NCI-H2107 (cell line): ENCODE measurements around the gene RHEX.
A peak's percentile ranks its signal among the peaks of the same experiment; 100 is the strongest.
"Not testable (repeated sequence)": the region's sequence is repeated elsewhere in the genome, so short reads cannot be mapped to it uniquely, and the experiment has no call there.

Experiments used
- DNase-seq: peaks from one replicate; lab custom pipeline; 2025; lab: John Stamatoyannopoulos, UW

Gene RHEX, protein sequence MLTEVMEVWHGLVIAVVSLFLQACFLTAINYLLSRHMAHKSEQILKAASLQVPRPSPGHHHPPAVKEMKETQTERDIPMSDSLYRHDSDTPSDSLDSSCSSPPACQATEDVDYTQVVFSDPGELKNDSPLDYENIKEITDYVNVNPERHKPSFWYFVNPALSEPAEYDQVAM

DNA sequence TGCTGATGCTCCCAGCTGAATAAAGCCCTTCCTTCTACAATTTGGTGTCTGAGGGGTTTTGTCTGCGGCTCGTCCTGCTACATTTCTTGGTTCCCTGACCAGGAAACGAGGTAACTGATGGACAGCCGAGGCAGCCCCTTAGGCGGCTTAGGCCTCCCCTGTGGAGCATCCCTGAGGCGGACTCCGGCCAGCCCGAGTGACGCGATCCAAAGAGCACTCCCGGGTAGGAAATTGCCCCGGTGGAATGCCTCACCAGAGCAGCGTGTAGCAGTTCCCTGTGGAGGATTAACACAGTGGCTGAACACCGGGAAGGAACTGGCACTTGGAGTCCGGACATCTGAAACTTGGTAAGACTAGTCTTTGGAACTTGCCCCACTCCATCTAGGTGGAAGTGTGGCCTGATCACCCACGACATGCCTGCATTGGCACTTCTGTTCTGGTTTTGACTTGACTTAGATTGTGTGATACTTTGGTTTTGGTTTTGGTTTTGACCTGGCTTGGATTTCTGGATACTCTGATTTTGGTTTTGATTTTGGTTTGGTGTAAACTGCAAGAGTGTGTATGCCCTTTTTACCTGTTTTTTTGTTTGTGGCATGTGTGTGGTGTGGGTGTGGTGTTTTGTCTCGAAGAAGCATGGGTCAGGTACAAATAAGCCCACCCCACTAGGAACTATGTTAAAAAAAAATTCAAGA is at the start of gene RHEX:
Gene RHEX, plus strand, starts transcription at position 255 of the 692 bp plus-strand sequence. CDS start 44,656 bp downstream, outside the sequence.
- not testable (repeated sequence) for DNase-seq

DNA sequence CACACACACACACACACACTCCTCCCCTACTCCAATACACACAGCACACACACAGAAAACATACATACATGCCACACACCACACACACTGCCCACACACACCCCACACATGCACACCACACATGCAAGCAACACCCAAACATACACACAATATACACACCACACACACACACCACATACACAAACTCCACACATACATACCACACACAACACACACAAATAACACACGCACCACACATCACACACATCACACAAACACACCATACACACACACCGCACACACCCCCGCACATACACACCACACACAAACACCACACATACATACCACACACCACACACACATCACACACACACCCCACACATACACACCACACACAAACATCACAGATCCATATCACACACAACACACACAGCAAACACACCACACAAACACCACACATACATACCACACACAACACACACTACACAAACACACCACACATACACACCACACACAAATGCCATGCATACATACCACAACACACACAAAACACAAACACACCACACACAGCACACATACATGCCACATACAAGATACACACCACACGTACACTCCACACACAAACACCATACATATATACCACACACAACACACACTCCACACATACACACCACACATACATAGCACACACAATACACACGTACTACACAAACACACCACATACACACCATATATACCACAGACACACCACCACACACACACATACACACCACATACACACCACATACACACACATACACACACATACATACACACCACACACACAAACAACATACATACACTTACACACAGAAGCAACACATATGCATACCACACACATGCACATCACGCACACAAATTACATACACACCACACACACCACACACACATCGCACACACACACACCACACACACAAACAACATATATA is 48.8 kb upstream of the RHEX start:
- DNase-seq = no peak

DNA sequence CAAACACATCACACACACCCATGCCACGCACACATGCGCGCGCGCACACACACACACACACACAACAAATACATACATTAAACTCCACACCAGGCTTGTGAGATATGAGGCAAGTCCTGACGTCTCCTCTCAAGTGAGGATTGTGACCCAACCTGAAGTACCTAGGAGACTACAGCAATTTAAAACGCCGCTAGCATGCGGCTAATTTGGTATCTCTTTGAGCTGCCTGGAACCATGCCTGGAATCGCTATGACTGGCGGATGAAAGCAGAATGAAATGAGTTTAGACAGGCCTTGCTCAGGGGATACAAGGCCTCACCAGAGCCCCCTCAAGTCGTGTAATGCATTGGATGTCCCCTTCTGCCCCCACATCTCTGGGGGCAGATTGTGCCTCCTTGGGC is 48.1 kb upstream of the RHEX start:
- peak; percentile 14 for DNase-seq

DNA sequence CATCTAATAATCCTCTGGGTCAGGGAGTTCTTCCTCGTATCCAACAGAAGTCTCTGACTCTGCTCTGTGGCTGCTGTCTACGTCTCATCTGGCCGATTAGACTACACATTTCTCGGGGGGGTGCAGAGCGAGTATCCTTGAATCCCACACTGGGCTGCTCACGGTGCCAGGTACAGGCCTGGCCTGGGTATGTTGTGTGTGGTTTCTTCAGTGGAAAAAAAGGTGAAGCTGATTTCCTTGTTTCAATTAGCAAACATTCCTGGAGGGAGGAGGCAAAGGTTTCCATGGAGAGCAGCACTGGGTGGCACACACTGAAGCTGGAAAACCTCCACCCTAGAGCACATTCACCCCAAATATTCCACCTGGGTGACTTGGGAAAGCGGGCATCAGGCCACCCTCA is 47.7 kb upstream of the RHEX start:
- no peak for DNase-seq

DNA sequence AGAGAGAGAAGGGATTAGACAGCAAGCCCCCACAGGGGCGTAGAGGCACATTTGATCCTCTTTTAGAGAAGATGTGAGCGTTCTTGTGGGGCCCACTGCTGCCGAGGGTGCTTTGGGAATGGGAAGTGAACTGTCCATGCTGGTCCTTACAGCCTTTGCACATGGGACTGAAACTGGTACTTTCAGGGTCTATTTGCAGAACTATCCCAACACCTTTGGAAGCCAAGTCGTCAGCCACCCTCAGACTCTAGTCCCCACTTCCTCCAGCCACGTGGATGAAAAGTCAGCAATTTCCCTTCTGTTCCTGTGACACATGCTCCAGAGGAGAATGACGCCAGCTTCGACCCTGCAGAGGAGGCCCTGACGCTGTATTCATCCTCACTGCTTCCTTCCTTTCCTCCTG is 47.2 kb upstream of the RHEX start:
- DNase-seq = no peak

DNA sequence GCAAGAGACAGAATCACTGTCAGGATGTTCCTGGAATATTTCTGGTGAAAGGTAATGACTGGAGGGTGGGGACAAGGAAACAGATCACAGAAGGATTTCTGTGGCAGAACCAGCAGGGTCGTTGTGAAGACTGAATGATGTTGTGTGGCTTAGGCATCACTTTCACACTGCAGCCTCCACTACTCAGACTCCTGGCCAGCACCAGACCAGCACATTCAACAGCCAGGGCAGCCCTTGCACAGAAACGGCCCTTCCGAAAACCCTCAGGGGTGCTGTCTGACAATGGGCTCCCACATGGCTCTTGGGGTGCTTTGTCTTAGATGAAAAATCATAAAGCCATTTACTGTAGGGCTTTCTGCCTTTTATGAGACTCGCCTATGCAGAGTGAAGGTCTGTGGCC is 46.0 kb upstream of the RHEX start:
- DNase-seq = no peak

DNA sequence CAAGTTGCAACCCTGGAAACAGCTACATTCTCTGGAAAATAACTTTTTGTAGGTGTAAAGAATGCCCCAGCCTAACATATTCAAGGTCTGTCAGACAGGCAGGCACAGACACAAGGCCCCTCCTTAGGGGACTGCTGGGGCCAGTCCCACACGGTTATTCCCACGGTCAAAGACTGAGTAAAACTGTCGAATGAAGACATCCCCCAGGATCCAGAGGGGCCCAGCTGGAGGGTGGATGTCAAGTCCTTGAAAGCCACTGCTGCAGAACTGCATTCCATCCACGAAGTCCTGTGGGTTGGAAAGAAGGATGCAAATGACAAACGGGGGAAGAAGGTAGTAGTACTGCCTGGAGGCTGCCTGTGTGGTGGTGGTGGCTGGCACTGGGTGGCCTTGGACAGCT is 42.9 kb upstream of the RHEX start:
- DNase-seq = no peak

DNA sequence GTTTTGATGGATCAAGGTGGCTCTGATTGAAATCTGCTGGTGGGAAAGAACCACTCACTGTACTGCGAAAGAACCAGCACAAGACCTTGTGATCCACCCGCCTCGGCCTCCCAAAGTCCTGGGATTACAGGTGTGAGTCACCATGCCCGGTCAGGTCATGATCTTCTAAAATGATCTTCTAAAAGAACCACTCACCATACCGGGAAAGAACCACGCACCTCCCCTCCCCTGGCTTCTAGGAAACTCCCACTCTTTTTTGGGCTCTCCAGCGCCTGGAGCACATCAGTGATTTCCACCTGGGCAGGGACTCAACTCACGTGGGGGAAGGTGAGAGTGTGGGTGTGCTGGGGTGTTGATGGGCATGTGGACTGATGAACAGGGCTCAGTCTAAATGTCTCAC is 41.9 kb upstream of the RHEX start:
- DNase-seq = no peak

DNA sequence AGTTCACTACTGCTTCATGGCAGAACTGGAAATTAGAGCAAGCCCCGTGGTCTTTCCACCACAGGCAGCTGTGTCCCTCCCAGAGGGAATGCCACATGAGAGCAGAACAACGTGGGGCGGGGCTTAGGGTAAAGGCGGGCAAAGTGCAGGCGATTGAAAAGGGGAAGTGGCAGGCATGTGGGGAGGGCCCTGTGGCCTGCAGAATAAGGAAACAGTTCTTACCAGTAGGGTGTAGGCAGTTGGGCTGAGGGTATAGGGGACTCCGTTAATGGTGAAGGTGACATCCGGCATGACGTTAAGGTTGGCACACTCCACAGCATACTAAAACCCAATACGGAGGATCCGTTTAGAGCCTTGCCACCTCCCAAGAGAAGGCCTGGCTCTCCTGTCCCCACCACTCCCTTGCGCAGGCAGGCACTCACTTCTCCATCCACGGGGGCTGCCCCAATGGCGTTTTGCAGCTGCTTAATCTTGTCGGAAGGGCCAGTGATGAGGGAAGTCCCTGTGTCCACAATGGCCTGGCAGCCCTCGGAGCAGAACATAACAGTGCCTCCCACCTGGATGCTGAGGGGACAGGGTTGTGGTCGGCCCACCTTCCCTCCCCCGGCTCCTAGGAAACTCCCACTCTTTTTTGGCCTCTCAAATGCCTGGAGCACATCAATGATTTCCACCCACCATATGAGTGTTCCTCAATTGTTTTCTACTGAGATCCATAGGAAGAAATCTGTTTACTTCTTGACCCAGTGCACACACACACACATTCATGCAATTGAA is 40.7 kb upstream of the RHEX start:
- no peak for DNase-seq

DNA sequence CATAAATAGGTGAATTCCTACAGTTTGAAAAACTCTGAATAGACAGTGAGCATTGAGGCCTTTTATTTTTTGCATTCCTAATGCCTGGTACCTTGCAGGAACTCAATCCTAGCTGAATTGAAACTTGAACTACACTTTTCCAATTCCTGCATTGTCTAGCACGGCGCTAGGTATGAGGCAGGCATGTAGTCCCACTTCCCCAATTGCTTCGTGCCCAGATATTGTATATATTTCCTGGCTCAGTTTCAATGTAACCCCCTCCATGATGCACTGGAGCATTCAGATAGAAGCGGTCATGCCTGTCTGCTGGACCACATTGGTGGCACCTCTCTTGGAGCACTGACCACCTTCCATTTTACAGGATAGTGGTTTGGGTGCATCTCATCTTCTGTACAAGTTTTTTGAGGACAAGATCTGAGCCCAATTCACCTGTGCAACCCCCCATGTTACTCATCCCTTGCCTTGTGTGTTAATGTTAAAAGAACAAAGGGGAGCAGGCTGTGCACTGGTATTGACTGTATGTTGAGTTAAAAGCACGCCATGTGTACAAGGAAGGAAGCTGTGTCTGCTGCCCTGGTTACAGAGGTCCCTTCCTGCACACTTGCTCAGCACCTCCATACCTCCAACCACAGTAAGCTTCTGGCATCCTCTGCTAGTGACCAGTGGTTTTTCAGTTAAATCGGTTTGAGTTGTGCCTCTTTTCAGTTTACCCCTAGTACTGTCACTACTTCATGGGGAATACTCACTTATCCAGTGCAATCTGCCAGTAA is 39.8 kb upstream of the RHEX start:
- no peak for DNase-seq

DNA sequence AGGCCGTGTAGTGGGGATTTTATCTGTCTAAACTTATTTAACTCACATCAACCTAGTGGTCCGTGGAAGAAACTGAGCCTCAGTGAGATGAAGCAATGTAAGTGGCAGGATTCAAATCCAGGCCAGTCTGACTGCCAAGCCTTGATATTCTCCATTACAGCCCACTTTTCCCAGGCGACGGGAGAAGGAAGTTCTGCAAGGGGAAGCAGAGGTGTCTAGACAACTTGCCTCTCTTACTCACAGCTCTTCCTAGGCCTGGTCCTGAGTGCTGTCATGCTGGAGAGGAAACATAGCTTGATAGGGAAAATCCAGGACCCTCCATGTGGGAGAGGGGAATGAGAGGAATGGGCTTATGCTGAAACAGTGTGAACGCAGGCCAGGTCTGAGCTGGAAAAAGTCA is 38.4 kb upstream of the RHEX start:
- no peak for DNase-seq

DNA sequence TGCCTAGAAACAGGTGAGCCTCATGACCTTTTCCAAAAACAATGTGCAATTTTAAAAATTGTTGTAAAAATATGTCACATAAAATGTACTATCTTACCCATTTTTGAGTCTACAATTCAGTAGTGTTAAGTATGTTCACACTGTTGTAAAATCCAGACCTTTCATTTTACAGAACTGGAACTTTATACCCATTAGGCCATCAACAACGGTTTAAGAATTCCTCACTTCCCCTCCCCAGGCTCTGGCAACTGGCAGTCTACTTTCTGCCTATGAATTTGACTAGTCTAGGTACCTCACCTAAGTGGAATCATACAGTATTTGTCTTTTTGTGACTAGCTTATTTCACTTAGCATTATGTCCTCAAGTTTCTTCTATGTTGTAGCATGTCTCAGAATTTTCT is 37.9 kb upstream of the RHEX start:
- no peak for DNase-seq

DNA sequence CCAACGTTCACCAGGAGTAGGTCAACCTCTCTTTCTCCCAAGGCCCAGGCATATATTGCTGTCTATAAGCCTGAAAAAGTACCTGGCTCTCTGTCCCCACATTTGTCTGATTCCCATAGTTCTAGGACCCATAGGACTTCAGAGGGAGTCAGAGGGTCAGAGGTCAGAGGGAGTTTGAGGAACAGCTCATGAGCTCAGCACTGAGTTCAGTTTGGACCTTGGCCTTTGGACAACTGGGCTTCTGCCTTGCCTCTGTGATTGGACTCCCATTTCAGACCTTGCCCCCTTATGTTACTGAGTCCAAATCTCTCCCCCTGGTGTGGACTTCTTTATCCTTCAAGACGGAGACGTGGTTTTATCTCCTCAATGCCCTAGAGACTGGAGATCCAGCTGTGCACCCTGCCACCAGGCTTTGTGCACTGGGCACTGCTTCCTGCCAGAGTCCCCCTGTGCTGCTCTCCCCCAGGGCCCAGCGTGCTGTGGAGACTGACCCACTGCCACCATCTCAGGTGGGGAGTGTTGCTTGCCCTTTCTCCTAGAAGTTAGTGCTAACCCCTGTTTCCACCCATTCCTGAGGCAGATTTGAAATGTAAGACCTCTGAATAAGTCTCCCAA is 32.5 kb upstream of the RHEX start:
- DNase-seq = no peak

DNA sequence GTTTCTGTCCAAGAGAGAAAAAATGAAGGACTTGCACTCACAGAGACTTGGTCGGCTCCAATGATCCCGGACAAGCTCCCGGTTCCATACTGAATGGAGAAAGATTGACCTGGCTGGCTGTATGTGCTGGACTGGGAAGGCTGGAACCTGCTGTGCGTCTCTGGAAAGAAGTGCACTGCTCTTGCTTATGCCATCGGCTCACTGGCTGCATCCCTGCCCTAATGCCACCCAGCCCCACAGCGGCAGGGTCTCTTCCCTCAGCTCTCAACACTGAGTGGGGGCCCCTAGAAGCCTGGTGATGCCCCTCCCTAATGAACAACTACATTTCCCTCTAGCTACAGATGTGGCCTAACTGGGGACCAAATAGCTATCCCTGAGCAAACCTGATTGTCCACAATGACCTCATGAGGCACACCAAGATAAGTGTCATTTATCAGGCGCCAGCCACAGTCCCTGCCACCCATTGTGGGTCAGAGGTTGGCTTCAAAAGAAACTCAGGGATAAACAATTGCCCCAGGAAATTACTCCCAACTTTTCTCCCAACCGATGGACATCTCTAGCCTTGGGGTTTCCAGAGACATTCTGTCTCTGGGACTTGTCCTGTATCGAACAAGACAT is 31.9 kb upstream of the RHEX start:
- DNase-seq = no peak

DNA sequence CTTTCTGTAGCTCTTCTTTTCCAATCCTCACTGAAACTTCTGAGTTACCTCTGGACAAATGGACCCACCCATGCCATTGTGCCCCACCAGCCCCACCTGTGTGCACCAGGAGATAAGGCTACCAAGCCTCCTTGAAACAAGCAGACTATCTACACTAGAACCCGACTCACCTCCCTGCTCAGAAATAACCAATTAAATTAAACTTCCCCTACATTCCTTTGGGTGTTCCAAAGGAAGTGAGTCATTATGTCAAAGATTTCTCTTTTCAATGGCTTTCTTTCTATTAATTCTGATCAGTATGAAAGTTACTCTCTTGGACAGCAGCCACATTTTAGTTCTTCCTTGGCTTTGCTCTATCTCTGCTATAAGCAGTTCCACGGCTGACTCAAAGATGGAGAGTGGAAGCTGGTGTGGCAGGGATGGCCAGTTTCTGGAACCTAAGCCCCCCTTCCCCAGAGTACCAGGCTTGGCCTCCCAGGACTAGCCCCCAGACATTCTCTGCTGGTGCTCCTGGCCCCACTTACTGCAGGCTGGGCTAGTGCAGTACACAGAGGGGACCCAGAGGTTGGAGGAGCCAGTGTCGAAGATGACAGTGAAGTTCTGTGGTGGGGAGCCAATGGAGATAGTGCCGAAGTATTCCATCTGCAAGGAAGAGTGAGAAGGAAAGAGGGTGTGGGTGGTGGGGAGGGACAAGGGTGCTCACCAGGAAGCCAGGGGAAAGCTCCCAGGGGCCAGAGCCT is 31.2 kb upstream of the RHEX start:
- DNase-seq = no peak

DNA sequence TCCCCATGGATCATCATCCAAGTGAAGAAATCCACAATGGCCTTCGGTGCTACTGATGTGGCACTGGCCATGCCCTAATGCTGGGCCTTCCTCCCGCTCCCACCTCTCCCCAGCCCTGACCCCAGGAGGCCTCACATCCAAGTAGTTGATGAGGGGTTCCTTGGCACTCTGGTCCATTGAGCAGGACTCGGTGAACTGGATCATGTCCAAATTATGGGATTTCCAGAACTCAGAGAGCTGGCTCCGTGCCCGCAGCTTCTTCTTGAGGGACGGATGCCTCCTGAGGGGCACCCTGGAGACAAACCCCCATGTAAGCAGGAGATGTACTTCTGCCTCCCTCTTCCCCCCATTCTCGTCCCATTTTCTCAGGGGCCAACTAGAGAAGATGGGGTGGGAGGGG is 30.2 kb upstream of the RHEX start:
- no peak for DNase-seq

DNA sequence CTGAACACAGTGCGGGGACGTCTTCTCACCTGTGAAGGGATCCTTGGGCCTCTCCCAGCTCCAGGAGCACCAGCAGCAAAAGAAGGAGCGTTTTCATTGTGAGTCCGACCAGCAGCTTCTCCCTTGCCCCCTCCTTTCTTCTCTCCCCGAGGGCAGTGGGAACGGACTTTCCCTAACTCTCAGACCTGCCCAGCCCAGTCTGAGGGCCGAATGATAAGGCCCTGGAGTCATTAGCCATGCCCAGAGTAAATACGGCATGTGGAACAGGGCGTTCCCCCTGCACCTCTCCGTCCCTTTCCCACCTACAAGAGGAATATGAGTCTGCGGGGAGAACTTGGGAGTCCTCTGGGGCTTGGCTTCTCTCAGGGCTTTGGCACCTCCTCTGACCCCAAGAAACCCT is 29.3 kb upstream of the RHEX start, which contains the start of gene CTSE:
Gene CTSE, minus strand, starts transcription at position 201 of the 400 bp plus-strand sequence. Its CDS starts 104 bp downstream, at position 97.
- no peak for DNase-seq

DNA sequence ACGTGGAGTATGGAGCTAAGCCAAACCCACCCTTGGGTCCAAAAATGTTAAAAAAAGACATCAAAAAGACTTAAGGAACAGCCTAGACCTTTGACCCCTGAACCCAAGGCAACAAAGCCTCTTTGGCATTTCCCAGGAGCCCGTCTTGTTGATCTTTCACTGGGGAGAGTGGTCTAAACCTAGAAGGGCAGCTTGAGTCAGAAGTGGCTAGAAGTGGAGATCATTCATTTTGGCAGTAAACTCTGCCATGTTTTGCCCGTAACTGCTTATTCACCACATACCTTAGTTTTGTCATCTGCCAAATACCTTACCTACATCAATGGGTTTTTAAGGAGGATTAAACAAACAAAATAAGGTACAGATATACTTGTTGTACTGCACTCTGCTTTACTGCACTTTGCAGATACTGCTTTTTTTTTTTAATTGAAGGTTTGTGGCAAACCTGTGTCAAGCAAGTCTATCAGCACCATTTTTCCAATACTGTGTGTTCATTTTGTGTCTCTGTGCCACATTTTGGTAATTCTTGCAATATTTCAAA is 27.6 kb upstream of the RHEX start:
- no peak for DNase-seq

DNA sequence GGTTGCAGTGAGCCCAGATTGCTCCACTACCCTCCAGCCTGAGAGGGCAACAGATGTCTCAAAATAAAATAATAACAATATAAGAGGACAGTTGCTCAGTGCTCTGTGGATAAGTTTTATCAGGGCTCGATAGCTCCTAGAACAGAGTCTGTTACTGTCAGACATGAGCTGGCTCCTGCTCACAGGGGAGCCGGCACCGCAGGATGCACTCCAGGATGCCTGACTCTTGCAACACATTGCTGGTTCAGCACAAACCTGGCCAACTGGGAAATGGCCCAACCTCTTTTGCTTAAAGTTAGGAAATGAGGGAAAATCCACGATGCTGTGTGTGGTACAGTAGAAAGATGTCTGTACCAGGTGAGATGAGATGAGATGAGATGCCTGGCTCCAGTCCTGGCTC is 23.5 kb upstream of the RHEX start:
- no peak for DNase-seq
